K562 (cell line): ENCODE measurements around the gene BCO2. TPM values are rescaled to one million over a fixed set of nuclear protein-coding genes. Genes with fewer than 3 reads are reported as not detected.

Source experiments
- ATAC-seq: fragments of 200-7000 bp; cut with Tn5 transposase; 3 replicates; pipeline ENCODE4 v1.9.1; 2020; ENCODE audit warnings: moderate library complexity
- BruUV-seq: library from RNA; stranded (reverse); fragments of 400-500 nt; replicated peaks from 2 replicates; lab custom pipeline; 2021; lab: Mats Ljungman, UMichigan
- CTCF ChIA-PET: fragments of 300-600 bp; formaldehyde crosslinking; extraction: SDS; loops from one replicate; lab custom pipeline; 2021; ENCODE audit warnings: low intra/inter-chr PET ratio; lab: Yijun Ruan, JAX
- POLR2A ChIA-PET: fragments of 300-600, 350-650 bp; sonication (Branson Sonifier 250); formaldehyde crosslinking; extraction: SDS; loops from one replicate; lab custom pipeline; 2021; ENCODE audit warnings: antibody characterized with exemption, inconsistent platforms; lab: Yijun Ruan, JAX
- DNase-seq, 4 experiments: peaks; one replicate each; pipeline versions ENCODE4 v3.0.0 to v3.0.0-alpha.2; 2011 to 2018; ENCODE audit warnings: low spot score in 3 of 4, mixed read lengths in 3 of 4; ENCODE audit errors: extremely low read depth in 1 of 4
- FAIRE-seq: peaks from 2 replicates; lab custom pipeline; 2011; peaks lifted over from hg19 to GRCh38; lab: Jason Lieb, UNC
- H2AFZ ChIP-seq: 2 replicates; pipeline ENCODE4 v1.6.0; 2011; ENCODE audit warnings: low read depth, low read length, control low read depth, inconsistent platforms
- H3K27ac ChIP-seq: fragments of 200-600 bp; 3 replicates; pipeline ENCODE4 v1.8.0; 2011; ENCODE audit warnings: low read depth, mild to moderate bottlenecking, control low read depth, inconsistent platforms, low read length, moderate library complexity, mixed read lengths; ENCODE audit errors: extremely low read depth
- H3K27me3 ChIP-seq, 2 experiments: fragments of 300-600 bp in 1 of 2; 2 replicates in 1 of 2; 3 replicates in 1 of 2; pipeline versions ENCODE4 v1.6.0 to v1.8.0; 2011; ENCODE audit warnings: inconsistent platforms in 2 of 2, low read length in 2 of 2, mild to moderate bottlenecking in 1 of 2, mixed read lengths in 1 of 2, moderate library complexity in 1 of 2; ENCODE audit not compliant: control insufficient read depth in 2 of 2, insufficient read depth in 2 of 2
- H3K36me3 ChIP-seq: fragments of 300-600 bp; 3 replicates; pipeline ENCODE4 v1.8.0; 2011; ENCODE audit warnings: mild to moderate bottlenecking, low read length, inconsistent platforms; ENCODE audit not compliant: control insufficient read depth, insufficient read depth
- H3K4me1 ChIP-seq, 2 experiments: fragments of 200-600 bp in 1 of 2; replicated peaks in 1 of 2; 2 replicates in 1 of 2; 3 replicates in 1 of 2; pipeline versions ENCODE4 v1.5.1 to v1.8.0; 2011; ENCODE audit warnings: inconsistent platforms in 2 of 2, low read length in 2 of 2, mild to moderate bottlenecking in 1 of 2, mixed read lengths in 1 of 2, moderate library complexity in 1 of 2; ENCODE audit not compliant: control insufficient read depth in 2 of 2, insufficient read depth in 2 of 2
- H3K4me2 ChIP-seq: 2 replicates; pipeline ENCODE4 v1.6.1; 2011; ENCODE audit warnings: low read length, control low read depth, inconsistent platforms, mixed read lengths; ENCODE audit not compliant: insufficient read depth
- H3K4me3 ChIP-seq: fragments of 200-600 bp; sonication (generic), shearing (Covaris generic); 2 replicates; pipeline ENCODE4 v1.5.1; 2016; ENCODE audit warnings: control low read depth, inconsistent platforms
- H3K79me2 ChIP-seq: fragments of 200-600 bp; 3 replicates; pipeline ENCODE4 v1.8.0; 2011; ENCODE audit warnings: low read length, inconsistent platforms; ENCODE audit not compliant: control insufficient read depth, insufficient read depth
- H3K9ac ChIP-seq, 2 experiments: 2 replicates each; pipeline versions ENCODE4 v1.6.0 to v1.6.1; 2011; ENCODE audit warnings: low read depth in 2 of 2, low read length in 2 of 2, control low read depth in 1 of 2, inconsistent platforms in 1 of 2, mild to moderate bottlenecking in 1 of 2, mixed read lengths in 1 of 2; ENCODE audit not compliant: insufficient read depth in 1 of 2
- H3K9me1 ChIP-seq: one replicate; pipeline ENCODE4 v1.6.0; 2011; ENCODE audit warnings: inconsistent platforms, mild to moderate bottlenecking, low read length, moderate library complexity; ENCODE audit not compliant: control insufficient read depth, insufficient read depth
- H3K9me3 ChIP-seq: replicated peaks from 2 replicates; pipeline ENCODE4 v1.5.1; 2011; ENCODE audit warnings: low read depth, low read length, inconsistent platforms; ENCODE audit not compliant: control insufficient read depth, insufficient read depth
- H4K20me1 ChIP-seq: replicated peaks from 2 replicates; pipeline ENCODE4 v1.6.1; 2011; ENCODE audit warnings: low read length, inconsistent platforms, mixed read lengths; ENCODE audit not compliant: control insufficient read depth, insufficient read depth
- CC2D1A ChIP-seq: fragments of 450-650 bp; IDR thresholded peaks from 2 replicates; pipeline ENCODE4 v1.6.1; 2017; ENCODE audit warnings: mild to moderate bottlenecking
- MAX ChIP-seq: sonication (generic); formaldehyde crosslinking; IDR thresholded peaks from 2 replicates; pipeline ENCODE4 v1.9.0; 2022; ENCODE audit warnings: mild to moderate bottlenecking, missing genetic modification reagents
- MTA3 ChIP-seq: fragments of 450-650 bp; formaldehyde crosslinking; IDR thresholded peaks from 2 replicates; pipeline ENCODE4 v1.6.1; 2017; ENCODE audit warnings: mild to moderate bottlenecking, borderline replicate concordance
- RAD21 ChIP-seq, 2 experiments: fragments of 250-450 bp in 1 of 2; fragments of 450-650 bp in 1 of 2; sonication (Bioruptor Pico) in 1 of 2; formaldehyde crosslinking in 1 of 2; IDR thresholded peaks in 1 of 2; conservative IDR thresholded peaks in 1 of 2; 2 replicates each; pipeline versions ENCODE4 v1.4.0 to v1.8.0; 2020 to 2022; ENCODE audit warnings: mild to moderate bottlenecking in 2 of 2, moderate library complexity in 1 of 2
- SRSF1 ChIP-seq: fragments of 200-400 bp; formaldehyde crosslinking; IDR thresholded peaks from 2 replicates; pipeline ENCODE4 v1.6.1; 2017; ENCODE audit warnings: mild to moderate bottlenecking, low read depth, low read length, moderate library complexity
- TFAM ChIP-seq: fragments of 250-450 bp; sonication (Bioruptor Pico); conservative IDR thresholded peaks from 2 replicates; pipeline ENCODE4 v1.5.0; 2021; ENCODE audit warnings: mild to moderate bottlenecking, moderate library complexity
- ZNF609 ChIP-seq: sonication (generic); formaldehyde crosslinking; IDR thresholded peaks from 2 replicates; pipeline ENCODE4 v1.8.1; 2023; ENCODE audit warnings: missing genetic modification reagents, mild to moderate bottlenecking, borderline replicate concordance
- WGBS: fragments of 100-300 bp; shearing (Covaris generic); methylation state at CpG from one replicate; pipeline ENCODE4 v1.1.6; 2016; ENCODE audit warnings: low coverage, mixed read lengths; ENCODE audit not compliant: insufficient coverage; ENCODE audit errors: missing lambda C conversion rate; 5-methylcytosine and 5-hydroxymethylcytosine counted together
- in situ Hi-C: fragments of 300-500 bp; cut with MboI; formaldehyde crosslinking; loops from 4 replicates; pipeline ENCODE4 v1.15.0; 2018; ENCODE audit warnings: inconsistent platforms, mixed read lengths
- intact Hi-C: fragments of 100-400 bp; cut with micrococcal nuclease; formaldehyde crosslinking; loops from 2 replicates; pipeline ENCODE4 v1.14.2; 2022
- polyA plus RNA-seq, 8 experiments: library from polyadenylated mRNA; depleted of rRNA in 4 of 8; stranded (reverse) in 5 of 8; unstranded in 3 of 8; fragments of >200 nt; fragmentation: Nextera tagmentation in 2 of 8; fragmentation: Illumina TruSeq in 1 of 8; extraction: Ambion mirVana in 2 of 8; extraction: Trizol in 1 of 8; gene quantifications; 2 replicates each; pipeline versions ENCODE4 v1.2.1 to v1.2.3, GENCODE V29; 2011 to 2014; ENCODE audit warnings: inconsistent platforms in 1 of 8, missing spikeins in 1 of 8
- total RNA-seq, 7 experiments: library from RNA; depleted of rRNA in 6 of 7; stranded (reverse); fragments of >200 nt in 6 of 7; fragmentation: Illumina TruSeq in 2 of 7; extraction: Trizol in 2 of 7; gene quantifications; 2 replicates each; pipeline versions ENCODE4 v1.2.1 to v1.2.3, GENCODE V29; 2011 to 2021; ENCODE audit warnings: low replicate concordance in 1 of 7
- TF ChIP-seq, protein P1 (sequence below), 3 experiments: IDR thresholded peaks in 2 of 3; conservative IDR thresholded peaks in 1 of 3; 2 replicates each; pipeline ENCODE4 v1.5.1; 2011 to 2012; ENCODE audit warnings: low read length in 3 of 3, mild to moderate bottlenecking in 3 of 3, control low read depth in 2 of 3, improper control_type of control experiment in 1 of 3, inconsistent platforms in 1 of 3, low read depth in 1 of 3, mixed read lengths in 1 of 3, moderate library complexity in 1 of 3; ENCODE audit not compliant: insufficient read depth in 2 of 3

Gene BCO2
- total and polyA plus RNA-seq, 9 of the 15 experiments (the other 6 are each of a cell fraction or from before 2014, with no cell fraction given): 0.21 to 1.0 (median 0.47) TPM; not detected in 1

DNA sequence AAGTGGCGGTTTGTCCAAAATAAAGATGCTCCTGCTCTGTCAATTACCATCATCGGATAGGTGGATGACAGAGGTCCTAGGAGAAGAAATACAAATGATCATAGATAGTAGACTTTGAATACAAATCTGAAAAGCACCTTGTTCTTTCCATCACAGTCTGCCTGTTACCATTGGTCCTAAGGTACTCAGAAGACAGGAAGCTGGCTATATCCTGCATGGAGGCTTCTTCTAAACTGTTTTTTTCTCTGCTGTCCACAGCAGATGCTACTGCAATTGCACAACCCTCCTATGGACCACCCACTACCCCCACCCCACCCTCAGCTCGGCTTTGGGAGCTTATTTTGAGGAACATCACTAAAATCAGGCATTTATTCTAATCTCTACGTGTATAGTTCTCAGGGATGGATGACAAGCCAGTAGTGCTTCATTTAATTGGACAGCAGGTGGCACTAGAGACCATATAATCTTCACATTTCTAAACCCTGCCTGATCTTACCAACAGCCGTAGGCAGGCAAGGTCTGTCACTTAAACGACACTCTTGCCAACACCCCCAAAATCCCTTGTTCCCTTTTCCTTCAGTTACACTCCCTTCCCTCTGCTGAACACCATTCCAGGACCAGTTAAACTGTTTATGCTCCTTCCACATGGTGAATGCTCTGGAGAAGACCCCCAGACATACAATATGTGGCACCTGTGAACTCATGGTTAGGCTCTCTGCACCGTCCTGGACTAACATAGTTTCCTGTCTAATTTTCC, 44.3 kb downstream of the BCO2 start:
- Histone ChIP-seq H3K9ac (no peak overlapping the region), H3K79me2 (no peaks in the 10 kb centered on the region), H3K36me3 (no peaks in the 10 kb centered on the region), H3K4me3 (no peak overlapping the region), H3K9me3 (no peaks in the 10 kb centered on the region), H3K9me1 (no peaks in the 10 kb centered on the region), H2AFZ (peak overlapping the region; percentile 46; the same call in 1 of the 2 replicates), H3K4me2 (no peak overlapping the region), H4K20me1 (no peaks in the 10 kb centered on the region), H3K27me3 (no peaks in the 10 kb centered on the region), H3K4me1 (peaks cover 0 to 4% of the 10 kb centered on the region in 2 experiments; a peak in 1 of 5 replicates), H3K27ac (no peak overlapping the region)
- no TSS peak for BruUV-seq
- FAIRE-seq (peak; percentile 81), ATAC-seq (peak; percentile 99), DNase-seq (peak; percentile 66 to 84 (median 72))
- 18% methylated on average over 7 of the region's 7 CpGs for WGBS
- intact Hi-C loops: loop anchor here (1.0 to 5.0 kb wide), 4 partner anchors 61 to 1068 kb away; no protein-coding TSS in a partner anchor
- ChIA-PET CTCF (interaction anchor here (0.9 to 4.8 kb wide), 4 partner anchors 57 to 1070 kb away, joined by 3 to 95 read pairs (median 7); no protein-coding TSS in a partner anchor), POLR2A (interaction anchor here (0.6 to 1.2 kb wide), 2 partner anchors 46 to 64 kb away, joined by 3 to 4 read pairs; no protein-coding TSS in a partner anchor)
- in situ Hi-C loops: loop anchor here (5.0 to 10.0 kb wide), 3 partner anchors 63 to 615 kb away; partner anchors contain the start of gene SIK2
- peak; percentile 80; the same call in 1 of the 2 replicates for TF ChIP-seq CC2D1A
- TF ChIP-seq MAX (CRISPR knock-in tag): no peak
- no peak for TF ChIP-seq SRSF1
- TF ChIP-seq RAD21 (CRISPR knock-in tag; conservative IDR thresholded peaks at IDR 0.05 in 1 of 2, IDR thresholded peaks at IDR 0.05 in 1 of 2): peak; percentile 92 to 96
- TF ChIP-seq, protein P1, sequence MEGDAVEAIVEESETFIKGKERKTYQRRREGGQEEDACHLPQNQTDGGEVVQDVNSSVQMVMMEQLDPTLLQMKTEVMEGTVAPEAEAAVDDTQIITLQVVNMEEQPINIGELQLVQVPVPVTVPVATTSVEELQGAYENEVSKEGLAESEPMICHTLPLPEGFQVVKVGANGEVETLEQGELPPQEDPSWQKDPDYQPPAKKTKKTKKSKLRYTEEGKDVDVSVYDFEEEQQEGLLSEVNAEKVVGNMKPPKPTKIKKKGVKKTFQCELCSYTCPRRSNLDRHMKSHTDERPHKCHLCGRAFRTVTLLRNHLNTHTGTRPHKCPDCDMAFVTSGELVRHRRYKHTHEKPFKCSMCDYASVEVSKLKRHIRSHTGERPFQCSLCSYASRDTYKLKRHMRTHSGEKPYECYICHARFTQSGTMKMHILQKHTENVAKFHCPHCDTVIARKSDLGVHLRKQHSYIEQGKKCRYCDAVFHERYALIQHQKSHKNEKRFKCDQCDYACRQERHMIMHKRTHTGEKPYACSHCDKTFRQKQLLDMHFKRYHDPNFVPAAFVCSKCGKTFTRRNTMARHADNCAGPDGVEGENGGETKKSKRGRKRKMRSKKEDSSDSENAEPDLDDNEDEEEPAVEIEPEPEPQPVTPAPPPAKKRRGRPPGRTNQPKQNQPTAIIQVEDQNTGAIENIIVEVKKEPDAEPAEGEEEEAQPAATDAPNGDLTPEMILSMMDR (IDR thresholded peaks at IDR 0.05 in 2 of 3, conservative IDR thresholded peaks at IDR 0.05 in 1 of 3; ENCODE audit: insufficient read depth in 2 of 3, low read depth in 1 of 3, low read length in 3 of 3): peak; percentile 71 to 93 (median 78)
- TF ChIP-seq ZNF609 (CRISPR knock-in tag): no peak
- TF ChIP-seq MTA3: no peak
- no peak for TF ChIP-seq TFAM (CRISPR knock-in tag)
